Heart left ventricle (tissue), 13 donors: ENCODE results near the gene MAP3K5.

Source experiments
- POLR2A ChIP-seq, 2 donors: fragments of 450-650 bp; IDR thresholded peaks; one replicate each; pipeline ENCODE4 v1.6.1; 2017; ENCODE audit warnings: antibody characterized with exemption in 2 of 2, mild to moderate bottlenecking in 2 of 2, moderate library complexity in 2 of 2
- TF ChIP-seq, protein P1 (sequence below), 12 donors: fragments of 200-600 bp; sonication (generic) in 4 of 12; IDR thresholded peaks; one replicate each; pipeline versions ENCODE4 v1.5.0 to v1.8.0; 2018 to 2022; ENCODE audit warnings: antibody characterized with exemption in 12 of 12, mild to moderate bottlenecking in 5 of 12
- donor health status: ischemic (EF 13 %, LVEDD 7.1; RV severe dilation, severe dysfunction).
- donor health status: DM: no; HTN: yes; CAD: no.
- donor health status: DM: no; HTN: no; CAD: no.
- donor health status: ischemic (EF 25% LVEDD 6.9; RV normal size, moderate dysfunction).
- donor health status: ischemic (EF 25% LVEDD 5.7; RV mildly dilated, moderate dysfunction).
- donor health status: ischemic (EF 35%, LVEDD 5.7; RV mildly dilated, moderate dysfunction).
- donor health status: nonischemic (EF 11% LVEDD 7.7; RV severe dilation, severe dysfunction).
- donor health status: DM: yes; HTN: yes; CAD: no.
- donor health status: PGD.
- donor health status: ischemic (EF 29% LVEDD 5.4; RV normal size, mild dysfunction).
- donor health status: nonischemic (EF 23%, LVEDD 6.1; RV moderate dilation, normal function).

DNA sequence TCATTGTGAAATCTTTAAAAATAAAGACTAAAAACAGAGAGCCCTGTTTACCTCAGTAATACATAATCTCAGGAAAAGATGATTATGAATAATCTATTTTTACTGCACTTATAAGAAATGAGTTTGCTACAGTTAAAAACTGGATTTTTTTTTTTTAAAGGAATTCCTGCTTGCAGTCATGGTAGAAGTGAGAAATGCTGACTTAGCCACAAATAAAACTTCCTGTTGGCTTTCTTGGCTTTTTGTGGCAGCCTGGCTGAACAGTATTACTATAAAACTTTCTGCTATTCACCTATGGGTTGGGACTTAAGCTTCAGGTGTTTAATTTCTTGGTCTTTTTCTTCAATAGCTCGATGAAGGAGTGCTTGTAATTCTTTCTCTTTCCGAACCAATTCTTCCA, 230.1 kb downstream of the MAP3K5 start:
- TF ChIP-seq POLR2A (IDR thresholded peaks at IDR 0.05): no peak
- TF ChIP-seq, protein P1, sequence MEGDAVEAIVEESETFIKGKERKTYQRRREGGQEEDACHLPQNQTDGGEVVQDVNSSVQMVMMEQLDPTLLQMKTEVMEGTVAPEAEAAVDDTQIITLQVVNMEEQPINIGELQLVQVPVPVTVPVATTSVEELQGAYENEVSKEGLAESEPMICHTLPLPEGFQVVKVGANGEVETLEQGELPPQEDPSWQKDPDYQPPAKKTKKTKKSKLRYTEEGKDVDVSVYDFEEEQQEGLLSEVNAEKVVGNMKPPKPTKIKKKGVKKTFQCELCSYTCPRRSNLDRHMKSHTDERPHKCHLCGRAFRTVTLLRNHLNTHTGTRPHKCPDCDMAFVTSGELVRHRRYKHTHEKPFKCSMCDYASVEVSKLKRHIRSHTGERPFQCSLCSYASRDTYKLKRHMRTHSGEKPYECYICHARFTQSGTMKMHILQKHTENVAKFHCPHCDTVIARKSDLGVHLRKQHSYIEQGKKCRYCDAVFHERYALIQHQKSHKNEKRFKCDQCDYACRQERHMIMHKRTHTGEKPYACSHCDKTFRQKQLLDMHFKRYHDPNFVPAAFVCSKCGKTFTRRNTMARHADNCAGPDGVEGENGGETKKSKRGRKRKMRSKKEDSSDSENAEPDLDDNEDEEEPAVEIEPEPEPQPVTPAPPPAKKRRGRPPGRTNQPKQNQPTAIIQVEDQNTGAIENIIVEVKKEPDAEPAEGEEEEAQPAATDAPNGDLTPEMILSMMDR (IDR thresholded peaks at IDR 0.05): no peak
